GDM1 (cell line): ENCODE results near the gene KCND3.

Source experiments
- DNase-seq: peaks from one replicate; lab custom pipeline; 2025; lab: John Stamatoyannopoulos, UW

Gene KCND3

GRCh38 chr1:111989531-111990025 is at the start of gene KCND3:
Gene KCND3, minus strand, starts transcription at chr1:111989668.
- DNase-seq: no peak

- DNase-seq: no peak
Observed at GRCh38 chr1:112034277-112034676, 44.8 kb upstream of the KCND3 start.

DNA sequence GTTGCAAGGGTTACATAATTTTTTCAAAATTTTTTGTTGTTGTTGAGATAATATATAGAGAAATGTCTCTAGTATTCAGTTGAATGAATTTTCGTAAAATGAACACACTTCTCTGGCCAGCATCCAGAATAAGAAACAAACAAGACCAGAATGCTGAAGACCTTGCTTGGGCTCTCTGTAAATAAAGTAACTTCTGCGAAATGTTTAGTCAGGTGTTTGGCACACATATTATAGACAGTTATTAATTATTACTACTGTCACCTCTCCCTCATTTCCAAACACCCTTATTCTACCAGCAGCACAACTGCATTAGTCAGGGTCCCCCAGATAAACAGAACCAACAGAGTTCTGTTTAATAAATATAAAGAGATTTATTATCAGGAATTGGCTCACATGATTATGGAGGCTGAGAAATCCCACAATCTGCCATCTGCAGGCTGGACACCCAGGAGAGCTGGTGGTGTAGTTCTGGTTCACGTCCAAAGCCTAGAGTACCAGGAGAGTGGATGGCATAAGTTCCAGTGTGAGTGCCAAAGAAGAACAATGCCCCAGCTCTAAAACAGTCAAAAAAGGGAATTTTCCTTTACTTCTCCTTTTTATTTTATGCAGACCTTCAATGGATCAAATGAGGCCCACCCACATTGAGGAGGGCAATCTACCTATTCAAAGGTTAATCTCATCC is 44.1 kb upstream of the KCND3 start:
- no peak for DNase-seq

GRCh38 chr1:112030157-112030556 is 40.7 kb upstream of the KCND3 start:
- DNase-seq: no peak

DNA sequence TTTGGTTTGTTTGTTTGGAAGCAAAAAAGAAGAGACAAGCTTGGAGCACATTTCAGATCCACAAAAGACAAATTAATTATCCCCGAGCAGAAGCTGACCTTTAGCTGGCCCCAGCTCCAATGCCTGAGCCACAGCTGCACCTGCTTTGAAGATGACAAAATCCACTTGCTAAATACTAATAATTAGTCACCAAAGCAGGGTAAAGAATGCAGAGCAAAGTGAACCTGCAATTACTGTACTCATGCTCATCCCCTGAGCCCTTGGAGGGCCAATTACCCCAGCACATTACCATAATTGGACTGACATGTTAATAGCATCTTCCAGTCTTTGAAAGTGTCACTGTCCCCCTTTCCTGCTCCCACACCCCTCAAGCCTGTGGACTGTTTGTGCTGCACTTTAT is 38.2 kb upstream of the KCND3 start:
- no peak for DNase-seq

- DNase-seq: no peak
Observed at GRCh38 chr1:112026501-112026900, 37.0 kb upstream of the KCND3 start.

DNA sequence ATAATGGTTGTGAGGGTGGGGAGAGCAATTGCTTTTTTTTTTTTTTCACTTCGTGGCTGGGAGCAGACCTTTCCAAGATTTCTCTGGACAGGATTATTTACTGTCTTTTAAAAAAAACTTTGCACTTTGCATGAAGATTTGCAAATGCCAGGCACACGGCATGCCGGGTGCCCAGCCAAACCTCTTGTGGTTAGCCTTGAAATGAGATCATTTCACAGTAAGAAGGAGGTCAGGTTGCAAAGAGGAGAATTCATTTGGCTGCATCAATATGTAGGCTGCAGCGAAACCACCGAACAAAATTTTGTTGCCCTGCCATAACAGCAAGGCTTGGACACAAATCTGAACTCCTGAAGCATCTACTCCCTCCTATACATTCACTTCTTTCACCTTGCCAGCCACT is 36.5 kb upstream of the KCND3 start:
- DNase-seq: no peak

GRCh38 chr1:112021263-112021662 is 31.8 kb upstream of the KCND3 start:
- no peak for DNase-seq

GRCh38 chr1:112017183-112017582 is 27.7 kb upstream of the KCND3 start:
- no peak for DNase-seq

- DNase-seq: no peak
Observed at GRCh38 chr1:112012823-112013222, 23.4 kb upstream of the KCND3 start.

DNA sequence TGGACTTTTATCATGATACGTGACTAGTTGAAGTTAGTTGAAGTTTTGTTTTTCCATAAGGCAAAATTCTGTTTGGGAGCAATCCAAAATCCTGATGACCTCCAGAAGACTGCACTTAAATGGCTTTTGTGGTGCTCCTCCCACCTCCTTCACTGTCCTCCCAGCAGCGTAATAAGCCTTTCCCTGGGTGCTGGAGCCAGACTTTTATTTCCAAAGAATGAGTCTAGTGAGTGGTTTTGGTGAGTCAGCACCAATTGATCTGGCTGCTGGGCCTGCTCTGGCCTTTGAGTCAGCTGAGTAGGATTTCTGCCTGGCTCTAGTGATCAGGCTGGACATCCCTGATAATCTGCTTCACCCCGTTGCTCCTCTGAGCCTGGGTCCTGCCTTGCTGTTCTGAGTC is 21.7 kb upstream of the KCND3 start:
- no peak for DNase-seq

- no peak for DNase-seq
Observed at GRCh38 chr1:112007169-112007568, 17.7 kb upstream of the KCND3 start.

DNA sequence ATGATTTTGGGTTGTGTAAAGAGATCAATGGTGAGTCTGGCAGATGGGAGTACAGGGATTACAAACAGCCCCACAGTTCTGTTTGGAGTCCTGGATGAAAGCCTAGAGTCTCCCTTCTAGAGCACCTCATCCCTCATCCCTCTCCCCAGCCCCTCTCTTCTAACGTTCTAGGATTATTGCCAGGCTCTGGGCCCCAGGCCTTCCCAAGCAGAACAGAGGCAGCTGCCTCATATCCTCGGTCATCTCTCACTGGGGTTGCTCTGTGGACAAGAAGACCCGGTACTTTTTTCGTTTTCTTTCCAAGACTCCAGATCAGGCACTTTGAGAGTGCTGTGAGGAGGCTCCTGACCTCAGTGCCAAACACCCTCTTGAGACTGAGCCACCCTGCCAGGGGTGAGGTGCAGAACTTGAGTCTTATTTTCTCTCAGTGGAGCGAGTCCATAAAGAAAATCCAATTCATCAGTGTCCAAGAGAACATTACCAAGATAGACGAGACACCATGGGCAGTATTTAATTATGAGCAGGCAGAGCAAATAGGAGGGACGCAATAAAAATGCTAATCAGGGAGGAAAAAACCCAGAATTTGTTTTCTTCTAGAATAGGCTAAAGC is 17.1 kb upstream of the KCND3 start:
- DNase-seq: no peak

- DNase-seq: no peak
Observed at GRCh38 chr1:112004076-112004475, 14.6 kb upstream of the KCND3 start.

DNA sequence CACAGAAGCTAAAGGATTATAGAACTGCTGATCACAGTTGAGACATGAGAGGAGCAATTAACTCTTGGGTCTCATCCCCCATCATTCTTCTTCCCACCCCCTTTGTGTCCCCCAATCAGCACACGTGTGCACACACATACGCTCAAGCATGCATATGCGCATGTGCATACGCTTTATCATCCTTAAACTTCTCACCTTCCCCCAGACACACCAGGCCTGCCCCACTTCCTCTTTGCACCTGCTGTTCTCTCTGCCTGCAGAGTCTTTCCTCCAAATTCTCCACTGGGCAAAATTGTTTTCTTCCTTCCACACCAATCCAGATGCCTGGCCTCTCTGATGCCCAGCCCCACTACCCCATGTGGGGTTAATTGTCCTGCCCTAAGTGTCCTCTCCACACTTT is 13.0 kb upstream of the KCND3 start:
- no peak for DNase-seq

DNA sequence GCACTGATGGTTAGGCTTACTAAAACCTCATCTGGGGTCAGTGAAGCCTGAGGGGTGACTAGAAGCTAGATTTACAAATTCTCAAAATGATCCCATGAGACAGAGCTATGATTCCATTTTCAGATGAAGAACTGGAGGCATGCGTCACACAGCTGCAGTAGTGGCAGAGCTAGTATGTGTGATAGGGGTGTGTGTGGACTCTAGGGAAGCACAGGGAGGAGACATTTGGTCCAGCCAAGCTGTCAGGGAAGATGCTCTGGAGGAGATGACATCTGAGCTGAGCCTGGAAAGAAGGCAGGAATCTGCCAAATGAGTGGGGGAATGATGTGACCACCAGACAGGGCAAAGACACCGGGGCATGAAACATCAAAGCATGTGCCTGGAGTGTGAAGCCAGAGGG is 12.0 kb upstream of the KCND3 start:
- no peak for DNase-seq

DNA sequence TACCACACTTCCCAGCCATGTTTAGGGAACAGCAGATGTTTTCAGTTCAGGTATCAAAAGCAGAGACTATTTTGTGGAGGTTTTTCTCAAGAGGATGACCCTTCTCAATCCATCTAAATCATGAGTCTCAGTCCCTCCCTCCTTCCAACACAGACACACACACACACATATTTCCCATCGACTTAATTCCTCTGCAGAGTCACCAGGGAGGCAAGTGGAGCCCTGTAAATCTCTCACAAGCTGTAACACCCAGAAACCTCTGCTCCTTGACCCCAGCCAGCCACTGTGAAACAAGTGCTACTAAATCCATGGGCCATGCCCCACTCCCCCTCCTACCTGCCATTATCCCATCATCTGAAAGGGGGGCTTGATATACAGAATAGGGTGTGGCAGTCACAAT is 10.6 kb upstream of the KCND3 start:
- DNase-seq: no peak

DNA sequence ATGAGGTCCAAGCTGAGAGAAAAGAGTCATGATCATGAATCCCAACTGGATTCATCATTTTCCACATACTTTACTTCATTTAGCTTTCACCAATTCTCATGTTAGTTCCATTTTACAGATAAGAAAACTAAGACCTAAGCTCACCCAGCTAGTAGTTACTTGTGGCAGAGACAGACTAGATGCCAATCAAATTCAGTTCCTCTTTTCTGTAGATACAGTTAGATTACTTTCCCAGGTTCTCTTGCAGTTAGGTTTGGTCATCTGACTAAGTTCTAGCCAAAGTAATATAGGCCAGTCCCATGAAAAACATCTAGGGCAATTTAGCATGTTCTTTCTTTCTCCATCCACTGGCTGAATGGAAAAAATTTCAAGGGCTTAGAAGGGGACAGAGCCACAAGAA is 8.9 kb upstream of the KCND3 start:
- no peak for DNase-seq

GRCh38 chr1:111992476-111992875 is 3.0 kb upstream of the KCND3 start:
- DNase-seq: no peak

GRCh38 chr1:111990878-111991718 is 1.6 kb upstream of the KCND3 start:
- DNase-seq: no peak

GRCh38 chr1:111990026-111990877 is 784 bp upstream of the KCND3 start:
- no peak for DNase-seq
